Ishikawa (cell line): ENCODE results near the gene TBPL1.

Experiments
- CEBPB ChIP-seq: IDR thresholded peaks from 2 replicates; pipeline ENCODE4 v1.6.1; 2012
- CREB1 ChIP-seq: IDR thresholded peaks from 2 replicates; pipeline ENCODE4 v1.6.1; 2012; ENCODE audit warnings: low read depth
- EGR1 ChIP-seq: IDR thresholded peaks from 2 replicates; pipeline ENCODE4 v1.6.1; 2012
- EP300 ChIP-seq: IDR thresholded peaks from 2 replicates; pipeline ENCODE4 v1.6.1; 2012; ENCODE audit warnings: borderline replicate concordance
- FOXM1 ChIP-seq: IDR thresholded peaks from 2 replicates; pipeline ENCODE4 v1.6.1; 2012; ENCODE audit warnings: low read depth, borderline replicate concordance
- MAX ChIP-seq: IDR thresholded peaks from 2 replicates; pipeline ENCODE4 v1.6.1; 2012
- NFIC ChIP-seq: IDR thresholded peaks from 2 replicates; pipeline ENCODE4 v1.6.1; 2012
- RAD21 ChIP-seq: IDR thresholded peaks from 2 replicates; pipeline ENCODE4 v1.6.1; 2012; ENCODE audit warnings: low read depth
- REST ChIP-seq: IDR thresholded peaks from 2 replicates; pipeline ENCODE4 v1.6.1; 2012; ENCODE audit warnings: low read depth, mild to moderate bottlenecking
- TAF1 ChIP-seq: IDR thresholded peaks from 2 replicates; pipeline ENCODE4 v1.6.1; 2012; ENCODE audit warnings: low read depth, mild to moderate bottlenecking
- TCF12 ChIP-seq: IDR thresholded peaks from 2 replicates; pipeline ENCODE4 v1.6.1; 2012; ENCODE audit warnings: low read depth
- TEAD4 ChIP-seq: IDR thresholded peaks from 2 replicates; pipeline ENCODE4 v1.6.1; 2012
- YY1 ChIP-seq: IDR thresholded peaks from 2 replicates; pipeline ENCODE4 v1.6.1; 2012; ENCODE audit warnings: low read depth
- ZBTB7A ChIP-seq: IDR thresholded peaks from 2 replicates; pipeline ENCODE4 v1.6.1; 2012; ENCODE audit warnings: low read depth
- TF ChIP-seq, protein P1 (sequence below): IDR thresholded peaks from 2 replicates; pipeline ENCODE4 v1.6.1; 2012

Gene TBPL1

GRCh38 chr6:134003542-134003951 is 50.5 kb downstream of the TBPL1 start:
- TF ChIP-seq RAD21 (no peak), TAF1 (no peak), MAX (no peak), FOXM1 (no peak), YY1 (no peak), TCF12 (no peak), EGR1 (no peak), NFIC (no peak), TEAD4 (no peak), CEBPB (no peak), CREB1 (no peak), ZBTB7A (no peak), EP300 (no peak), REST (no peak)
- TF ChIP-seq, protein P1, sequence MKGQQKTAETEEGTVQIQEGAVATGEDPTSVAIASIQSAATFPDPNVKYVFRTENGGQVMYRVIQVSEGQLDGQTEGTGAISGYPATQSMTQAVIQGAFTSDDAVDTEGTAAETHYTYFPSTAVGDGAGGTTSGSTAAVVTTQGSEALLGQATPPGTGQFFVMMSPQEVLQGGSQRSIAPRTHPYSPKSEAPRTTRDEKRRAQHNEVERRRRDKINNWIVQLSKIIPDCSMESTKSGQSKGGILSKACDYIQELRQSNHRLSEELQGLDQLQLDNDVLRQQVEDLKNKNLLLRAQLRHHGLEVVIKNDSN = no peak

GRCh38 chr6:134004714-134005113 is 51.7 kb downstream of the TBPL1 start:
- TF ChIP-seq CEBPB = no peak
- TF ChIP-seq MAX = no peak
- TF ChIP-seq FOXM1 = no peak
- no peak for TF ChIP-seq TAF1

- TF ChIP-seq, protein P1 = no peak
- no peak for TF ChIP-seq MAX
- no peak for TF ChIP-seq RAD21
Measured at GRCh38 chr6:134005800-134006199, 52.8 kb downstream of the TBPL1 start.

- TF ChIP-seq MAX (peak; percentile 22; the same call in 1 of the 2 replicates), EP300 (peak; percentile 29; the same call in 1 of the 2 replicates), REST (no peak), NFIC (peak; percentile 90), TEAD4 (peak; percentile 42), FOXM1 (no peak), TCF12 (peak; percentile 75; the same call in 1 of the 2 replicates), ZBTB7A (no peak), RAD21 (peak; percentile 9; the same call in 1 of the 2 replicates), CREB1 (no peak), EGR1 (no peak), CEBPB (no peak), TAF1 (no peak), YY1 (no peak)
- TF ChIP-seq, protein P1 = no peak
Measured at GRCh38 chr6:134007077-134007476, 54.1 kb downstream of the TBPL1 start.

DNA sequence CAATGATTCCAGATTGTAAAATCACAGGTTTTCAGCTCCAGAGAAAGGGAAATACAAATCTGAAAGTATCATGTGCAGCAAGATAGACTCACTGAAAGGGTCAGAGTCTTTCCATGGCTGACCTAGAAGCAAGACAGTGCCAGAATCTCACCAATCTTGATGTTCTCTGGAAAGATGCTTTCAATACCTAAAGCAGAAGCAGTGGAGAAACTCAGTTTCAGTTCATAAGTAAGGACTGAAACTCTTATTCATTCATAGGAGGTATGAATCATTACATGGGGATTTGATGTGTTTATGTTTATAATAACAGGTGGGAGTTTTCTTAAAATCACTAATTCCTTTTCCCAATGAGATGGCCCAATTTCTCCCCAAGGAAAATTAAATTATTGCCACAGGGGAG is 56.9 kb downstream of the TBPL1 start:
- TF ChIP-seq TCF12 (no peak), MAX (no peak), YY1 (no peak), FOXM1 (no peak), TEAD4 (no peak), TAF1 (no peak), CREB1 (no peak), NFIC (no peak), EGR1 (no peak), CEBPB (no peak), RAD21 (no peak), ZBTB7A (no peak)
- TF ChIP-seq, protein P1 = no peak
